GM23338 (cell line): ENCODE results near the gene NRIP1. TPM values are rescaled to one million over a fixed set of nuclear protein-coding genes. Genes with fewer than 3 reads are reported as not detected.

Source experiments
- CREB1 ChIP-seq: fragments of 250-450 bp; sonication (Bioruptor Pico); IDR thresholded peaks from 2 replicates; pipeline ENCODE4 v1.5.0; 2020; ENCODE audit warnings: low read depth, mild to moderate bottlenecking, moderate library complexity
- ETS1 ChIP-seq: IDR thresholded peaks from 2 replicates; pipeline ENCODE4 v1.6.1; 2016; ENCODE audit warnings: antibody characterized with exemption
- EZH2 ChIP-seq: fragments of 200-600 bp; sonication (generic); IDR thresholded peaks from one replicate; pipeline ENCODE4 v1.8.0; 2017; ENCODE audit warnings: antibody characterized with exemption, mild to moderate bottlenecking, low read depth; ENCODE audit not compliant: unreplicated experiment
- EZH2phosphoT487 ChIP-seq: fragments of 200-600 bp; sonication (generic); IDR thresholded peaks from one replicate; pipeline ENCODE4 v1.8.1; 2018; ENCODE audit warnings: antibody characterized with exemption; ENCODE audit not compliant: unreplicated experiment
- JUNB ChIP-seq: IDR thresholded peaks from one replicate; pipeline ENCODE4 v1.6.1; 2016; ENCODE audit warnings: antibody characterized with exemption; ENCODE audit not compliant: unreplicated experiment
- NANOG ChIP-seq: IDR thresholded peaks from 2 replicates; pipeline ENCODE4 v1.6.1; 2016; ENCODE audit warnings: antibody characterized with exemption, borderline replicate concordance
- POLR2AphosphoS5 ChIP-seq: IDR thresholded peaks from 2 replicates; pipeline ENCODE4 v1.6.1; 2016; ENCODE audit warnings: antibody characterized with exemption, low read depth
- REST ChIP-seq: IDR thresholded peaks from one replicate; pipeline ENCODE4 v1.6.1; 2018; ENCODE audit warnings: antibody characterized with exemption; ENCODE audit not compliant: unreplicated experiment
- STAT1 ChIP-seq: IDR thresholded peaks from one replicate; pipeline ENCODE4 v1.6.1; 2016; ENCODE audit warnings: antibody characterized with exemption; ENCODE audit not compliant: unreplicated experiment
- ZNF331 ChIP-seq: fragments of 250-450 bp; sonication (Bioruptor Pico); IDR thresholded peaks from 2 replicates; pipeline ENCODE4 v1.5.0; 2020; ENCODE audit warnings: low read depth, mild to moderate bottlenecking, moderate library complexity
- ZNF462 ChIP-seq: fragments of 250-450 bp; sonication (Bioruptor Pico); IDR thresholded peaks from 2 replicates; pipeline ENCODE4 v1.5.0; 2020; ENCODE audit warnings: mild to moderate bottlenecking, moderate library complexity
- polyA plus RNA-seq: library from polyadenylated mRNA; unstranded; fragments of >200 nt; fragmentation: Nextera tagmentation; extraction: Ambion mirVana; gene quantifications from 2 replicates; pipeline ENCODE4 v1.2.1, GENCODE V29; 2016
- total RNA-seq: library from RNA; depleted of rRNA; stranded (reverse); fragments of >200 nt; shearing (Covaris generic); gene quantifications from 2 replicates; pipeline ENCODE4 v1.2.3, GENCODE V29; 2014

NRIP1 gene
- total and polyA plus RNA-seq, 2 experiments from 2014 or later, result 3.0 to 9.0 TPM

- TF ChIP-seq ZNF462 (CRISPR knock-in tag) (no peak), EZH2 (no peak), NANOG (no peak), REST (no peak), EZH2phosphoT487 (no peak), ZNF331 (no peak), ETS1 (no peak), POLR2AphosphoS5 (no peak), CREB1 (CRISPR knock-in tag) (no peak), STAT1 (no peak), JUNB (no peak)
Observed at GRCh38 chr21:15112858-15113257, 48.1 kb upstream of the NRIP1 start (continued).
